A549 treated with dexamethasone at 1 μM for 4 hours (cell line): Measurements from ENCODE around the gene ELN. TPM values are rescaled to one million over a fixed set of nuclear protein-coding genes. Genes with fewer than 3 reads are reported as not detected.

ENCODE experiments used
- total RNA-seq: library from RNA; stranded (reverse); fragments of 200-300 nt; extraction: Qiagen RNA extraction; gene quantifications from 5 replicates; pipeline ENCODE4 v1.2.3, GENCODE V29; 2022

Gene ELN
- total RNA-seq, result 0.12 to 0.25 TPM (median 0.16 TPM) in 5 replicates

DNA sequence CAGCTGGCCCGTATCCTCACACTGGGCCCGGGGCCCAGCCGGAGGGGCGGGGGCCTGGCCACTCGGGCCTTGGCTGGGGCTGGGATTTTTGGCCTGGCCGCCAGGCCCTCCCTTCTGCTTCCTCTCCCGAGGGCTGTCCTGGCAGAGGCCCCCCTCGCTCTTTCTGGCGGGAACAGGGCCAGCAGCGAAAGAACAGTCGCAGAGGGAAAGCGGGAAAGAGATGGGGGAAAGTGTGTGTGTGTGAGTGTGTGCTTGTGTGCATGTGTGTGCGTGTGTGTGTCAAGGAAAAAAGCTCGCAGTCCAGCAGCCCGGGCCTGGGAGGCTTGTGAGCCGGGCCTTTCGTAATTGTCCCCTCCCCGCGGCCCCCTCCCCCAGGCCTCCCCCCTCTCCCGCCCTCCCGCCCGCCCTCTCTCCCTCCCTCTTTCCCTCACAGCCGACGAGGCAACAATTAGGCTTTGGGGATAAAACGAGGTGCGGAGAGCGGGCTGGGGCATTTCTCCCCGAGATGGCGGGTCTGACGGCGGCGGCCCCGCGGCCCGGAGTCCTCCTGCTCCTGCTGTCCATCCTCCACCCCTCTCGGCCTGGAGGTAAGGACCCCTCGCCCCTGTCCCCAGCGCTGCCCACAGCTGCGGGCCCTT is at the start of gene ELN:
Gene ELN (plus strand): TSS at position 491 of the 638 bp plus-strand sequence. CDS start 15 bp downstream, at position 506.

DNA sequence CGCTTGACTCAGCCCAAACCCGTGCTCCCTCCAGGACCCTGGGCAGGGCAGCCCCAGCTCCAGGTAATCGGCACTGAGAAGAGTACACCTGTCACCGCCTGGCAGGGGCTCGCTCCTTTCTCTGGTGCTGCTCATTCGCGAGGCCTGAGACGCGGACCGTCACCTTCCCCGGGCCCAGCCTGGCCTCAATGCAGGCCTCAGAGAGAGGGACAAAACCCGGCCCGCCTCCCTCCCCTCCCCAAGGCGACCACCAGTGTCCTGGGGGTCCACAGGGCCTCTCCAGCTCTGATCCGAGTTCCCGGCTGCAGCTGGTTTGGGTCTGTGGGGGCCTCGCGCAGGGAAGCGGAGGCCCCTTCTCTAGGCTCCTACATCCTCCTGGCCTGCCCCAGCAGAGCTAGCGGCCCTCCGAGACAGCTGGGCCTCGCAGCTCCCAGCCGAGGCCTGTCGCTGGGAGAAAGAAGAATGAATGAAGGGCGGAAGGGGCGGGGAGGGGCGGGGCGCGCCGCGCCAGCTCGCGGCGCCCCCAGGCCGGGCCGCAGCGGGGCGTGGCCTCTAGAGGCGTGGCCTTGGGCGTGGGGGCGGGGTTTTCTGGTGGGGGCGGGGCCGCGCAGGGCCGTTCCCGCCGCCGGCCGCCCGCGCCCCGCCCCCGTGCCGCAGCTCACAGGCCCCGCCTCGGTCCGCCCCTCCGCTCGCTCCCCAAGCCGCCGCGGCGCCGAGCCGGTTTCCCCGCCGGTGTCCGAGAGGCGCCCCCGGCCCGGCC is 55.3 kb downstream of the ELN start, which contains the start of gene LIMK1:
Gene LIMK1 (plus strand): TSS at position 688 of the 760 bp plus-strand sequence. CDS start 187 bp downstream, outside the sequence.

Other genes with a start within 250 kb of the ELN start
- gene CLDN4, start 197.2 kb upstream of the ELN start, total RNA-seq, result 4.3 to 6.0 TPM (median 4.8 TPM) in 5 replicates
- 6.8 to 10.4 TPM (median 10.2 TPM) in 5 replicates for gene METTL27, start 185.7 kb upstream of the ELN start, total RNA-seq
- 0.11 to 0.25 TPM (median 0.21 TPM) in 5 replicates for gene TMEM270, start 167.0 kb upstream of the ELN start, total RNA-seq
- 24.9 to 39.6 TPM (median 37.8 TPM) in 5 replicates for gene LIMK1, start 55.6 kb downstream of the ELN start, total RNA-seq
- gene EIF4H, start 146.2 kb downstream of the ELN start, total RNA-seq, result 307 to 339 TPM (median 327 TPM) in 5 replicates
- gene LAT2, start 181.8 kb downstream of the ELN start, total RNA-seq, result 0.88 to 1.5 TPM (median 1.2 TPM) in 5 replicates
- 53.4 to 63.8 TPM (median 55.3 TPM) in 5 replicates for gene RFC2, start 226.2 kb downstream of the ELN start, total RNA-seq